GM12801 (cell line): Measurements from ENCODE around the gene SND1.

Experiments
- CTCF ChIP-seq: IDR thresholded peaks from one replicate; pipeline ENCODE4 v1.5.1; 2011; ENCODE audit warnings: control low read depth; ENCODE audit not compliant: insufficient read length; ENCODE audit errors: extremely low read depth

The SND1 gene

GRCh38 chr7:127934711-127935110 is 282.7 kb downstream of the SND1 start:
- TF ChIP-seq CTCF = no peak

DNA sequence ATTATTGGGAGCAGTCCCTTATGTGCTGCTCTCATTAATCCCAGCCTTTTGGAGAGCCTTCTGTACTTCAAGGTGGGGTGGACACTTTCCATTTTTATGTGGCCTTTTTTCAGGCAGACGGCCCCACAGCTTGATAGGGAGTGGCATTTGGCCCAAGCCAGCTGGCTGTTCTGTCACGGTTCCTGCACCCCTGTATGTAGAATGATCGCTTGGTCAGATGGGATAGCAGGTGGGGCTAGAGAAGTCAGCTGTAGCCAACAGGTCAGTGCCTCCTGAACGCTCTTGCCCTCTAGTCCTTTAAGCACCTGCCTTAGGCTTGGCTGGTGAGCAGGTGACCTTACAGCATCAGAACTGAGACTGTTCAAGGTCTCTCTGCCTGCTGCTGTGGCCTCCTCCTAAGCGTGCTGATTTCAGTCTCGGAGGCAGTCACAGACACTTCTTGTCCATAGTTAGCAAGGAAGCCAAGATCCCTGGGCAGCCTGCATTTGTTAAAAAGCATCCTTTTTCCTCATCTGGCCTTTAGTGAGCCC is 283.9 kb downstream of the SND1 start:
- no peak for TF ChIP-seq CTCF

DNA sequence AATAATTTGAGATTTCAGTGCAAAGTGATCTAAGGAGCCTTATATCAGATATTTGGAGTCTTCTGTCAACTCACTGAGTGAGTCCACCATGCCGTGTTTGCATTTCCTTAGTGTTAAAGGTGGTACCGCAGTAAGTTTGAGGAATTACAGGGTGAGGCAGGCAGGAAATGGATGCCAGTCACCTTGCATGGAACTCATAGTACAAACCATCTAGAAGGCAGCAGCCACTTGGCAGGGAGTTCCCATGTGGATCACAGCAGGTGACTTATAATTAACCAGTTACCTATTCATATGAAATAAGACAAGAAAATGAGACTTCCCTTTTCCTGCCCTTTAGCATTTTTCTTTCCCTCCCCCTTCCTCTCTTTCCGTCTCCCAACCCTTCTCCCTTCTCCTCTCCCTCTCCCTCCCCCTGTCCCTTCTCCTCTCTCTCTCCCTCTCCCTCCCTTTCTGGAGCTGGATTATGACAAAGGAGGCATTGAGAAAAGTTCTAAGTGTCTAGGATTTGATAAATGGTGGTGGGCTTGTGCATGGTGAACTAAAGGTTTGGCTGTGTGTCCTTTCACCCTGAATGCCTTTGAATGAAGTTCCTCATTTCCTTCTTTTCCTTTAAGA is 285.2 kb downstream of the SND1 start:
- TF ChIP-seq CTCF = no peak

- no peak for TF ChIP-seq CTCF
Observed at GRCh38 chr7:127938588-127938987, 286.6 kb downstream of the SND1 start.

DNA sequence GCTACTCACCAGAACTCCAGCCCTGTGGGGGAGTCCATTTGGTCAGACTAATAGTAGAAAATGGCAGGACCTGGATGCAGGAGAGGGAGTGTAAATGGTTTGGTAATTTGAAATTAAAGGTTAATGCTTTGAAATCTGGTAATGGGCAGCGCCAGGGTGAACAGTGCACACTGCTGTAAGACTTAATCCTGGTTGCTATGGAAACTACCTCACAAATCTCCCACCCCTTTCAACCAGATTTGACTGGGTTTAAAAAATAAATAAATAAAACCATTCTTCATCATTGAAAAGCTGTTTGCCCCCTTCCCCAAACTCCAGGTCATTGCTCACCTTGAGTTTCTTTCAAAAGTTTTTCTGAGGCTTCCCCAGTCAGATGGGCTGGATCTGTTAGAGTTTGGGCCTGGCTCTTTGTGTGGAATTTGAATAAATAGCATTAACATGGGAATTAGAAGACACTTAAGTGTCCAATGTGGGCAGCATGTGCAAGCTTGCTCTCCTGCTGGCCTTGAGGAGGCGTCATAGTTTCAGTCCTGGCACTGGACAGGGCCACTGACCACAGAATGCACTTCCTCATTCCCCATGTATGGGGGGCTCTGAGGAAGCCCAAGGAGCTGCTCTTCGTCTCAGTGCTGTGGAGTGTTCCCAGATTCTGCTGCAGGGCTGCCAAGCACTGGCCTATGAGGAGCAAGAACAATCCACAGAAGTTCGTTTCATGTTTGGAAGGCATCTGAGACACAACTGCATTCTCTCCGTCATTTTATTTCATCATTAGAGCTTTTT is 288.6 kb downstream of the SND1 start:
- TF ChIP-seq CTCF = no peak

- TF ChIP-seq CTCF = no peak
Observed at GRCh38 chr7:127941476-127942210, 289.6 kb downstream of the SND1 start.
